ENCODE measurements around the gene MEGF11. TPM values are rescaled to one million over a fixed set of nuclear protein-coding genes. Genes with fewer than 3 reads are reported as not detected.

MEGF11 gene
- polyA plus RNA-seq, 3 donors, result 2.6 to 3.5 (median 2.7) TPM

- DNase-seq, result no peak
Observed at GRCh38 chr15:66240240-66240794, 13.2 kb downstream of the MEGF11 start.

- DNase-seq, result no peak
Observed at GRCh38 chr15:66239514-66239913, 14.0 kb downstream of the MEGF11 start.

GRCh38 chr15:66238318-66238717 is 15.2 kb downstream of the MEGF11 start:
- no peak for DNase-seq

GRCh38 chr15:66237513-66238235 is 15.9 kb downstream of the MEGF11 start:
- DNase-seq, result no peak

GRCh38 chr15:66236806-66237375 is 16.7 kb downstream of the MEGF11 start:
- DNase-seq, result no peak

- no peak for DNase-seq
Observed at GRCh38 chr15:66235866-66236265, 17.7 kb downstream of the MEGF11 start.

- DNase-seq, result no peak
Observed at GRCh38 chr15:66234798-66235197, 18.8 kb downstream of the MEGF11 start.

GRCh38 chr15:66233487-66234415 is 19.8 kb downstream of the MEGF11 start:
- no peak for DNase-seq

GRCh38 chr15:66232267-66232625 is 21.3 kb downstream of the MEGF11 start:
- DNase-seq, result no peak

GRCh38 chr15:66231394-66232266 is 21.9 kb downstream of the MEGF11 start:
- DNase-seq, result no peak

- DNase-seq, result no peak
Observed at GRCh38 chr15:66229790-66230465, 23.6 kb downstream of the MEGF11 start.

GRCh38 chr15:66228807-66229735 is 24.5 kb downstream of the MEGF11 start:
- DNase-seq, result no peak

GRCh38 chr15:66226736-66227135 is 26.8 kb downstream of the MEGF11 start:
- DNase-seq, result no peak

- DNase-seq, result no peak
Observed at GRCh38 chr15:66225656-66226274, 27.8 kb downstream of the MEGF11 start.

GRCh38 chr15:66224946-66225345 is 28.6 kb downstream of the MEGF11 start:
- DNase-seq, result no peak

- DNase-seq, result no peak
Observed at GRCh38 chr15:66222273-66223198, 31.0 kb downstream of the MEGF11 start.

GRCh38 chr15:66221126-66221525 is 32.4 kb downstream of the MEGF11 start:
- peak; percentile 45 for DNase-seq

GRCh38 chr15:66220601-66221000 is 32.9 kb downstream of the MEGF11 start:
- no peak for DNase-seq
